Activated CD4-positive, CD25-positive, alpha-beta regulatory T cell treated with anti-CD3 and anti-CD28 coated beads, Interleukin-2, amount 50 U/mL, for 24 hours (primary cell): ENCODE results near the gene CATSPER2.
"Not testable (repeated sequence)": the region's sequence is repeated elsewhere in the genome, so short reads cannot be mapped to it uniquely, and the experiment has no call there.

Source experiments
- ATAC-seq, 2 donors: fragments of 150-1000 bp; cut with Tn5 transposase; one replicate each; pipeline ENCODE4 v1.10.0; 2021; ENCODE audit warnings: mild to moderate bottlenecking in 1 of 2, moderate library complexity in 1 of 2

CATSPER2 gene

DNA sequence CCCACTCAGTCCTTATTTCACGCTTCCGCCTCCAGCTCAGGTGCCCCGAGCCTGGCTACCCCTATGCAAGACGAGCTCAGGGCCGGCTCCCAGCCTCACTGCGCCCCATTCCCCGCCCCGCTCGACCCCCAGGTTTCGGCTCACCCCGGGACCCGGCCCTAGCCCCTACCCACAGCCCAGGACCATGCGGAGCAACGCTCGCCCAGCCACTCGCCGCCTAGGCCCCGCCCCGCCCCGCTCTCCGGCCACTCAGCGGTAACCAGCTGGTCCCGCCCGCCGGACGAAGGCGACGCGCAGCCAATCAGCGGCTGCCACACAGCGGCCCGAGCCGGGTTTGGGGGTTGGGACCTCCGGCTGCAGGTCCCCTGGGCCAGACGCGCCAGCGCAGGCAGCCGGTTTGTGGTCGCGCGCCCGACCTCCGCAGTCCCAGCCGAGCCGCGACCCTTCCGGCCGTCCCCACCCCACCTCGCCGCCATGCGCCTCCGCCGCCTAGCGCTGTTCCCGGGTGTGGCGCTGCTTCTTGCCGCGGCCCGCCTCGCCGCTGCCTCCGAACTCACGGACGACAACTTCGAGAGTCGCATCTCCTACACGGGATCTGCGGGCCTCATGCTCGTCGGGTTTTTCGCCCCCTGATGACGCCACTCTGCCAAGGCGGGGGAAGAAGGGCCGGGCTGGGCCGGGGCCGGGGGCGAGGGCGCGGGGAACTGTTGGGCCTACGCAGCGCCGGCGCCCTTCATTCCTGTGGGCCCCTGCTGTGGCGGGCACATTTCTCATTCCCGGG is at the start of gene CATSPER2:
TSS of gene CATSPER2 (minus strand) at position 196 of the 781 bp plus-strand sequence. CDS start 783 bp downstream, outside the sequence.
- no peak for ATAC-seq

GRCh38 chr15:43693148-43694022 is 44.7 kb upstream of the CATSPER2 start, which contains the start of gene CKMT1A:
Gene CKMT1A, plus strand, starts transcription at chr15:43693859. Its CDS starts 192 bp downstream, at chr15:43694051.
- ATAC-seq: peak; percentile 20 to 26

- ATAC-seq: not testable (repeated sequence)
Observed at GRCh38 chr15:43692679-43693078, 44.0 kb upstream of the CATSPER2 start.

DNA sequence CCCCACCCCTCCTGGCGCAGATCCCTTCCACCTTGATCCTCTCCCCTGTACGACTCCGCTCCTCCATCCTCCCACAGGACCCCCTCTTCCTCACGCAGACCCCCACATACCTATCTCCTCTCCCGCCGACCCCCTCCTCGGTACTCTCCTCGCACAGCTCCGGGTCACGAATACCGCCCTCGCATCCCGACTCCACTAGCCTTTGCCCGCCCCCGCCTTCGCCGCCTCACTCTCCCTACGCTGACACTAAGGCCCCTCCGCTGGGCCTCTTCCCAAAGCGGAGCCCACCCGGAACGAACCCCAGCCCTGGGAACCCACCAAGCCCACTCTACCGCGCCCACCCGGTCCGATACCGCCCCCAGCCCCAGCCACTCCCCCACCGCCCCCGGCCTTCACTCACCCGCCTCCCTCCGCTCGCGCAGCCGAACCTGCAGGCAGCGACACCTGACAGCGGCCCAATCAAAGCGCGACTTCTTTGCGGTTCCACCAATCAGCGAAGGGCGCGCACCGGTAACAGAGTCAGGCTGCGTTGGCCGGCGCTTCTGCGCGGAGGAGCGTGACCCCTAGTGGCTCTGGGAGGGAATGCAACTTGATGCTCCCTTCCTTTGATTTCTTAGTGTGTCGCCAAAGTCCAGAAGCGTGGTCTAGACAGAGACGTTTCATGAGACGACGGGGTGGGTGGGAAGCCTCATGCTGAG is 41.1 kb upstream of the CATSPER2 start:
- ATAC-seq: peak; percentile 99

GRCh38 chr15:43674175-43674574 is 25.5 kb upstream of the CATSPER2 start:
- not testable (repeated sequence) for ATAC-seq

DNA sequence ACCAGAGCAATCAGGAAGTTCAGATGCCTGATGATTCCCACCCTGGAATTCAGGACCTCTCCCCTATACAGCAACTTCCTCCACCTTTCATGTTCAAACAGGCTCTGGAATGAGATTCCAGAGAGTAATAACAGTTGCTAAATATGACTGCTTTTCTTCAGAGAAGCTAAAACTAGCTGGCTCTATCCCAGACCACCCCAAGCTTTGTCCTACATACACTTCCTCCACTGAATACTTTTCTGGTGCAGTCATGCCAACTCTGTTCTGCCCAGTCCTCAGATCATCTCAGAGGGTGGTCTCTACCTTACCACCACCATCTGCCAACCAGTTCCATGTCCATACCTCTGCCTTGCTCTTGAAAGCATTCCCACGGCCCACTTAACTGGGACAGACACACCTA is 17.5 kb upstream of the CATSPER2 start:
- ATAC-seq: not testable (repeated sequence)

- not testable (repeated sequence) for ATAC-seq
Observed at GRCh38 chr15:43663333-43663732, 14.7 kb upstream of the CATSPER2 start.

- ATAC-seq: not testable (repeated sequence)
Observed at GRCh38 chr15:43662293-43662692, 13.6 kb upstream of the CATSPER2 start.

GRCh38 chr15:43659727-43660126 is 11.1 kb upstream of the CATSPER2 start:
- not testable (repeated sequence) for ATAC-seq

GRCh38 chr15:43649430-43649926 is 834 bp upstream of the CATSPER2 start:
- ATAC-seq: peak in 1 of 2 donors; percentile 20

GRCh38 chr15:43638464-43639204 is 10.0 kb downstream of the CATSPER2 start:
- ATAC-seq: peak in 1 of 2 donors; percentile 45

- not testable (repeated sequence) for ATAC-seq
Observed at GRCh38 chr15:43626937-43627336, 21.7 kb downstream of the CATSPER2 start.

GRCh38 chr15:43625106-43625505 is 23.5 kb downstream of the CATSPER2 start:
- no peak for ATAC-seq

DNA sequence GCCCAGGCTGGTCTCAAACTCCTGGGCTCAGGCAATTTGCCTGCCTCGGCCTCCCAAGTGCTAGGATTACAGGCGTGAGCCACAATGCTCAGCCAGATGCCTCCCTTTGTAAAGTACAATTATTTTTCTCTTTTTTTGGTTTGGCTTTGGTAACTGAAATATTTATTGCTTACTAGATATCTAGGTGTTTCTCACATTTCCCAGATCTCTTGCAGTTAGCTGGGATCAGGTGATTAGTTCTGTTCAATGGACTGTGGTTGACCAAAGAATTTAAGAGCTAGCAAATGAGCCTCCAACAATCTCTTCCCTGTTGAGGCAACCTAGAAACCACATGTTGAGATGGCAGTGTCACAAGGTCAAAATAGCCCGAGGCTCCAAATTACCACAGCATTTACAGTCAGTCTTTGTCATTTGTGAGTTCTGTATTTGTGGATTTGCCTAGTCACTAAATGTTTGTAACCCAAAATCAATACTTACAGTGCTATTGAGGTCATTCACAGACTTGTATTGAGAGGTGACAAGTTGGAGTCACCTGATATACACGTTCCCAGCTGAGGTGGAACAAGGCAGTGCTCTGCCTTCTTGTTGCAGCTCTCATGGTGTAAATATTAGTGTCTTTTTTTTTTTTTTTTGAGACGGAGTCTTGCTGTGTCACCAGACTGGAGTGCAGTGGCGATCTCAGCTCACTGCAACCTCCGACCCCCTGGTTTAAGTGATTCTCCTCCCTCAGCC is 26.4 kb downstream of the CATSPER2 start:
- ATAC-seq: not testable (repeated sequence)

DNA sequence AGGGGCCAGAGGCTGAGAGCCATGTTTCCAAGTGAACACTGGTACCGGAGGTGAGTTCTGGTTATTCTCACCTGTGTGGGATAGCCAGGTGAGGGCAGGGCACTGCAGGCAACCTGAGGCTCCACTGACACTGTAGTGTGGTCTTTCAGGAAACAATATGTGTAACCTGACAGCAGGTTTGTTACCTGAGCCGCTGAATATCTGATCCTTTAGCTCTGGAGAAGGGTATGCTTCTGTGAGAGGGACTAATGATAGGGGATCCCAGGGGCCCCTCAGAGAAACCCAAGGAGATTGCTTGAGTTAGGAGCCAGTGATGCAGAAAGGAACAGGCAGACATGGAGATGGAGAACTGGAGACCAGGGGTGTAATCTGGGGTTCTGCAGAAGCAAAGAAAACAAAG is 29.9 kb downstream of the CATSPER2 start, which contains the start of gene STRC:
TSS of gene STRC (minus strand) at position 101 of the 400 bp plus-strand sequence. CDS start at position 23, 78 bp downstream.
- not testable (repeated sequence) for ATAC-seq

DNA sequence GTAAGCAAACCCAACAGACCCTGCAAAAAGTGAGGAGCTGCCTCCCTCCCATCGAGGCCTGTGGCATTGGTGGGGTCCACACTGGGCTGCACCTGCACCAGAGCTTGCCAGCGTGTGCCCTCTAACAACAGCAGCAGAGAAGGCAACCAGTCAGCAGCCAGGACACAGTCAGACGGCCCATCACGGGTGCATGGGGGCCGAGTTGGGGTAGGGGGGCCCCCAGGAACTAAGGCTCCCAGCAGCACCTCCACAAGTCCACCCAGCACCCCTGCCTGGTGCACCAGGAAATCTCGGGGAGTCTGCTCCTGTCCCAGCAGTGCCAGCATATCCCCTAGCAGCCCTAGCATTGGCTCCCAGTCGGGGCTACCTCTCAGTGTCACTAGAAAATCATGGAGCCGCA is 30.9 kb downstream of the CATSPER2 start:
- not testable (repeated sequence) for ATAC-seq

- ATAC-seq: not testable (repeated sequence)
Observed at GRCh38 chr15:43602233-43602632, 46.4 kb downstream of the CATSPER2 start.

DNA sequence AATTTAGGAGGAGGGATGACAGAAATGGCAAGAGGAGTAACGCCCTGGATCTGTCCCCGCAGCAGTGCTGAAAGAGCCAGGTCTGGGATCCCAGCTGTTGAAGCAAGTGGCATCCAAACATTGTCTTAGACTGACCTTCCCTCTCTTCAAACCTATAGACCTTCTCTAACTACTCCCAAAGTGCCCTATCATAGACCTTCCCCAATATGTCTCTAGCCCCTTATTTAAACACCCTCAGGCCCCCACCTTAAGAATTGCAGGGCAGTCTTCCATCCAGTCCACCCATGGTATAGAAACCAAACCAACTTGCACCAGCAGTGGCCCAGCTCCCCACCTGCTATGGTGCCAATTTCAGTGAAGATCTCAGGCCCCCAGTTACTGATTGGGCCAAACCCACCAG is 48.4 kb downstream of the CATSPER2 start:
- ATAC-seq: not testable (repeated sequence)

- not testable (repeated sequence) for ATAC-seq
Observed at GRCh38 chr15:43599131-43599530, 49.5 kb downstream of the CATSPER2 start.

DNA sequence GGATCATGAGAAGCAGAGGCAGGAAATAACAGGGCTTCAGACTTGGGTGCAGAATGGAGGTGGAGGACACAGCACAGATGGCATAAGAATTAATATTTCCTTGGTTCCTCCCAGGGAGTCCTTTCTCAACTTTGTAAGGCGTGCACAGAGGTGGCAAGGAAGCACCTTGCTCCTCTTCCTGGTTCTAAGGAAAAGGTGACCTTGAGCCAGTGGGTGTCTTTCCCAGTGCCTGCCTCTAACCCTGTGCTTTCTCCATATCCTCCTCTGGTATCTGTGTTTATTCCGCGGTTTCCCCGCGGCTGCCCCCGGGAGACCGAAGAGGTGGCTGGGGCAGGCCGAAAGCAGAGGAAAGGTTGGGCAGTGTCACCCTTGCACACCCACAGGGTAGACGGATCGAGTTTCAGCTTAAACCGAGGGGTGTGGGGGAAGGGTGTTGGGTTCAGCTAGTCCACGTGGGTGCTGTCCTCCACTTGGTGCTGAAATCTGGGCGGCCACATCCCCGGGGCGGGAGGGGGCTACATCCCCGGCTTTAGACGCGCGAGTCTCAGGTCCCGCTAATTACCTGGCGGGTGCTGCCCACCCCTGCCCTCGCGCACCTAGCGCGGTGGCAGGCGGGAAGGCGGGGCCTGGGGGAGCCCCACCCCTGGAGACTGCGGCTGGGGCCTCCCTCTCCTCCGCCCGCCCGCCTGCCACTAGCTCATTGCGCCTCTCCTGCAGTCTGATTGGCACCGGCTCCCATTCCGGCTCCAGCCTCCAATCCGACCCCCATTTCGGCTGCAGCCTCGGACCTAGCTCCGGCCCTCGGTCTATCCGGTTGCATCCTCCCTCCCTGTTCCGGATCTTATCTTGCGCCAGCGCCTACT is 55.1 kb downstream of the CATSPER2 start, which contains the start of gene CKMT1B:
TSS of gene CKMT1B (plus strand) at position 700 of the 863 bp plus-strand sequence. CDS start 192 bp downstream, outside the sequence.
- ATAC-seq: not testable (repeated sequence)
